ENCODE measurements around the gene TSHZ2.

TSHZ2 gene

DNA sequence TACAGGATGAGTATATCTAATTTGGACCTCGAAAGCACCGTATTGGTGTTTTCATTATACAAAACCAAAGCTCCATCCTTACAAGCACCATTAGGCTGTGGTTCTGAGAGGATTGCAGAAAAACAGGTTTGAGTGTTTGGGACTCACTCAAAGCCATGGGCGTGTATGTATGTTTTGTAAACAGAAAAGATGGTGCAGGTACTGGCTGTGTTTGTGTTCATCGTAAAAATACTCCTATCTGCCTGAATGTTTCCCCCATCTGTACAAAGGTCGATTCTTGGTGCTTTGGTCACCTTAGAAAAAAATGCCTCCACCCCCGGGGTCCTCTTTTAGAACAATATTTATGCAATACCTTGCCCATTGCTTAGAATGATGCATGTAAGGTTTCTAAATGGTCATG, 286.6 kb downstream of the TSHZ2 start:
- no peaks in the 10 kb centered on the region for H3K9me3 Mint-ChIP-seq
- no peak overlapping the region for H3K4me3 Mint-ChIP-seq
- no peak for DNase-seq (ENCODE audit: low spot score in 2 of 2)
- no peaks in the 10 kb centered on the region for H3K4me1 Mint-ChIP-seq
- H3K27ac Mint-ChIP-seq = no peak overlapping the region
- no peaks in the 10 kb centered on the region for H3K36me3 Mint-ChIP-seq
- no peak for ATAC-seq

DNA sequence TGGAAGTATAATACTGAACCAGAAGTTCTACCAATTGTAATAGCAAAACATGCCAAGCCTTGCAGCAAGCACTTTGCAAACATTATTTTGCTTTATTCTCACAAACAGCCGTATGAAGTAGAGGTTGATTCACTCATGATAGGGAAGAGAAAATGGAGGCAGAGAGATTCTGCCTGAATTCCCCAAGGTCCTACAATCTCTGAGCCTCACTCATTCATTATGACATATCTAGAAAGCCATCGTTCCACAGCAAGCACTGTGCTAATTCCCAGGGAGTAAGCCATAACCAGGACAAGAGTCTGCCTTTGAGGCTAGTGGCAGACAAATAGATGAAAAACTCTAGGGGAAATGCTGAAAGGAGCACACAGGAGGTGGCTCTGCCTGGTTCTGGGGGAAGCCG, 288.0 kb downstream of the TSHZ2 start:
- DNase-seq (ENCODE audit: low spot score in 2 of 2) (no peak), ATAC-seq (no peak)
- no peak overlapping the region for H3K27ac Mint-ChIP-seq
- H3K9me3 Mint-ChIP-seq = no peaks in the 10 kb centered on the region
- H3K4me3 Mint-ChIP-seq = no peak overlapping the region
- no peaks in the 10 kb centered on the region for H3K36me3 Mint-ChIP-seq
- H3K4me1 Mint-ChIP-seq = no peaks in the 10 kb centered on the region

DNA sequence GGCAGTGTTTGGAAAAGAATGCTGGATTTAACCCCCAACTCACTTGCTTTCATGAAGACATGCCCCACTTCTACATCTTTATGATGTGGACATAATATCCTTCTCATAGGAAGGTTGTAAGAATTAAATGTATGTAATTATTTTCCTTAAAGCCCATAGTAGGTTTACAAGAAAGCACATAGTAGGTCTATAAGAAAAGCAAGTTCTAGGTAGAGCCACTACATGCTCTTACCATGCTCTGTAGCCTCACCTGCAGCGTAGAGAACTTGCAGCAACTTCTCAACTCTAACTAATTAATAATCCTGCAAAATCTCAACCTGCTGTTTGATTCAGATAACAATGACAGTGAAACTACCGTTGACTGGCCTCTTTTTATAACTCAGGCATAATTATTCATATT, 288.4 kb downstream of the TSHZ2 start:
- ATAC-seq = no peak
- Mint-ChIP-seq H3K27ac (no peak overlapping the region), H3K4me3 (no peak overlapping the region), H3K9me3 (no peaks in the 10 kb centered on the region), H3K4me1 (no peaks in the 10 kb centered on the region), H3K36me3 (no peaks in the 10 kb centered on the region)
- DNase-seq (ENCODE audit: low spot score in 2 of 2) = no peak

DNA sequence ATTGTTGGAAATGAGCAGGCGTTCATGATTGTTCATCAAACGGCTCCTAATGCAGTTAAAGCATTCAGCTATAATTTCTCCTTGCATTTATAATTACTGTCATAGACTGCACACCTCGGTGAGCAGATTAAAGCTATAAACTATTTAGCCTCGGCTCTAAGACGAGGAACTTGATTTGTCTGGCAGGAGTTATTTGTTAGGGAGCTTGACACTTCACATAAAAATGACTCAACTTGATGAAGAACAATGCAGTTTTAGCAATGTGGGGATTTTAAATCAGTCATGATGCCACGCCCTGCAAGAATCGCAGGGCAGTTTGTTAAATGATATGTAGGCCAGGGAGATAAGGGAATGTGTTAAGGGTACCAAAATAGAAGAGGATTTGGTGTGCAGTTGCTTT, 290.2 kb downstream of the TSHZ2 start:
- no peak overlapping the region for H3K27ac Mint-ChIP-seq
- no peaks in the 10 kb centered on the region for H3K4me1 Mint-ChIP-seq
- no peak for ATAC-seq
- H3K9me3 Mint-ChIP-seq = no peaks in the 10 kb centered on the region
- DNase-seq (ENCODE audit: low spot score in 2 of 2) = no peak
- H3K36me3 Mint-ChIP-seq = no peaks in the 10 kb centered on the region
- no peak overlapping the region for H3K4me3 Mint-ChIP-seq

DNA sequence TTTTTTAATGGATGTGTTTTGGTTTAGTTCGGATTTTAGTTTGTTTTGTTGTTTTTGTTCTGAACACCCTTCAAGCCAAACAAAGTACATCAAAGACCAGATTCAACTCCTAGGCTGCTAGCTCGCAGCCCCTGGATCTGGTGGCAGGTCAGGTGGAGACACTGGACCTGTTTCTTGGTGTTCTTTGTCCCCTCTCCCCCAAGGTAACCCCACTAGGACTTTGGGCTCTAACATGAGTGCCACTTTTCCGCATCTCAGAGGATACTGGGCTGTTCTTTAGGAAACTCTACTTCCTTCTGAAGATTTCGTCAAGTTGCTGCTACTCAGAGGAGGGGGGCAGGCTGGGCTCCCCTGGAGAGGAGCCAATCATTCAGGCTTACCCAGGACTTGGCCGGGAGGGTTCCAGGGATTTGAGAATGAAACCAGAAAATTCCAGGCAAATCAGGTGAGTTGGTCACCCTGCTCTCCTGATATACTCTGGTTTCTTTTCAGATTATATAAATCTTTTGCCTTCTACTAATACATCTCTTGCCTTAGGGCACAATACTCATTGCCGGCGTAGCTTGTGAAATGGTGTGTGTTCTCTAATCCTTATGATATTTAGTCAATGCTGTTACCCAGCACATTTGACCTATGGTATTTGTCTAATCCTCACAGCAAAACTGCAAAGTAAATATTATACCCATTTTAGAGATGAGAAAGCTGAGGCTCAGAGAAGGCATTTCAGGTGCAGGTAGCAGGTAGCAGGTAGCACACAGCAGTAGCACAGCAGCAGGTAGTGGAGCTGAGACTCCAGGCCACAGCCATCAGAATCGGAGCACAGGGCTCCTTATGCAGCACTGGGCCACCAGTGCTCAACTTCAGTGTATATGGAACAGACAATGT, 291.6 kb downstream of the TSHZ2 start:
- H3K4me1 Mint-ChIP-seq = no peaks in the 10 kb centered on the region
- H3K27ac Mint-ChIP-seq = no peak overlapping the region
- H3K36me3 Mint-ChIP-seq = no peaks in the 10 kb centered on the region
- no peak for ATAC-seq
- H3K4me3 Mint-ChIP-seq = no peak overlapping the region
- DNase-seq (ENCODE audit: low spot score in 2 of 2) = no peak
- H3K9me3 Mint-ChIP-seq = no peaks in the 10 kb centered on the region

DNA sequence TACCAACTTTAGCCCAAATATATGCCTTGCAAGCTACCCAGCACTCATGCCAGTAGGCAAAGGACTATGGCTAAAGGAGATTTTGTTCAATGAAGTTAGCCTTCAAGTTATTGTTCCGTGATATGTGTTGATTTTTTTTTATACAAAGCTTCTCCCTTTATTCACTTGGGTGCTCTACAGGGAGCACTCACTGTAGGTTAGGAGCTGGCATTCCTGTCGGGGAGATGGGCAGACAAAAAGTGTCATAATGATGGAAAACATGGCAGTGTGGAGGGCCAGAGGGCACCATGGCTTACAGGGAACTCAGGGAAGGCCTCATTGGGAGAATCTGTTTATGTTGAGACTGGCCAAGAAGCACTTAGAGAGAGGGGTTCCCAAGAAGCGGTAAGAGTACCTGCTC, 292.4 kb downstream of the TSHZ2 start:
- ATAC-seq = no peak
- Mint-ChIP-seq H3K4me1 (no peaks in the 10 kb centered on the region), H3K27ac (no peak overlapping the region), H3K36me3 (no peaks in the 10 kb centered on the region), H3K9me3 (no peaks in the 10 kb centered on the region), H3K4me3 (no peak overlapping the region)
- no peak for DNase-seq (ENCODE audit: low spot score in 2 of 2)

DNA sequence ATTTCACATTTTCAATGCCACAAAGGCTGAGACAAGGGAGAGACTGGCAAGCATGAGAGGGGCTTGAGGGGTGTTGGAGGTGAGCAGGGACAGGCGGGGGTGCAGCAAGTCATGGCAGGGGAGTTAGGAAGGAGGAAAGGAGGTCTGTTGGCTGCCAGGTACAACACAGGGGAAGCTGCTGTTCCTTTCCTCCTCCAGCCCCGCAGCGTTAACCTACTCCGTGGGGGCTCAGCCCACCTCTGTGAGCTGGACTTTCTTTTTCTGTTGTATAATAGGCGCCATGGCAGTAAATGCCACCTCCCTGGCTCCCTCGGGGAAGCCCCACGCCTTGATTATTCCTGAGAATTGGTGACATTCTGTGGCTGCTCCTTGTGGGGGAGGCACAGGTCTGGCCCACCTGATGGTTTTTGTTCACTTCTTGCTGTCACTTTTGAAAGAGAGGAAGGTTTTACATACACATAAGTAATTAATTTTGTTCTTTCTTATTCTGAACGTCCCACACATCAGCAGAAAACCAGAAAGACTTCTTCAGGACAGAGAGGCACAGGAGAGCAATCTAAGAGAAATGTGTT, 293.2 kb downstream of the TSHZ2 start:
- Mint-ChIP-seq H3K4me1 (no peaks in the 10 kb centered on the region), H3K9me3 (no peaks in the 10 kb centered on the region), H3K36me3 (no peaks in the 10 kb centered on the region), H3K4me3 (no peak overlapping the region), H3K27ac (no peak overlapping the region)
- ATAC-seq (no peak), DNase-seq (ENCODE audit: low spot score in 2 of 2) (no peak)

DNA sequence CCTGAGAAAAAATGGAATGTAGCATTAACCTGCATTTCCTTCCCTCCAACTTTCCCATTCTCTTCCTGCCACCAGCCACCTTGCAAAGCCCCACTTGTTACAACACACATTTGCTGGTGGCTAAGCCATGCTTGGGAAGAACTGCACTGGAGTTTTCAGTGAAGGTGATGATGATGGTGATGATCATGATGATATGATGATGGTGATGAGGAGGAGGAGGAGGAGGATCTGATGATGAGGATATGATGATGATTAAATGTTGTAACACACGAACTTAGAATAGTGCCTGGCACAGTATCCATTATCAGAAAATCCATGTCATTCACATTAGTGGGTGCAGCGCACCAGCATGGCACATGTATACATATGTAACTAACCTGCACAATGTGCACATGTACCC, 297.2 kb downstream of the TSHZ2 start:
- H3K4me3 Mint-ChIP-seq = no peak overlapping the region
- ATAC-seq = no peak
- H3K27ac Mint-ChIP-seq = no peak overlapping the region
- DNase-seq (ENCODE audit: low spot score in 2 of 2) = no peak
- H3K36me3 Mint-ChIP-seq = no peaks in the 10 kb centered on the region
- H3K9me3 Mint-ChIP-seq = no peaks in the 10 kb centered on the region
- no peaks in the 10 kb centered on the region for H3K4me1 Mint-ChIP-seq

DNA sequence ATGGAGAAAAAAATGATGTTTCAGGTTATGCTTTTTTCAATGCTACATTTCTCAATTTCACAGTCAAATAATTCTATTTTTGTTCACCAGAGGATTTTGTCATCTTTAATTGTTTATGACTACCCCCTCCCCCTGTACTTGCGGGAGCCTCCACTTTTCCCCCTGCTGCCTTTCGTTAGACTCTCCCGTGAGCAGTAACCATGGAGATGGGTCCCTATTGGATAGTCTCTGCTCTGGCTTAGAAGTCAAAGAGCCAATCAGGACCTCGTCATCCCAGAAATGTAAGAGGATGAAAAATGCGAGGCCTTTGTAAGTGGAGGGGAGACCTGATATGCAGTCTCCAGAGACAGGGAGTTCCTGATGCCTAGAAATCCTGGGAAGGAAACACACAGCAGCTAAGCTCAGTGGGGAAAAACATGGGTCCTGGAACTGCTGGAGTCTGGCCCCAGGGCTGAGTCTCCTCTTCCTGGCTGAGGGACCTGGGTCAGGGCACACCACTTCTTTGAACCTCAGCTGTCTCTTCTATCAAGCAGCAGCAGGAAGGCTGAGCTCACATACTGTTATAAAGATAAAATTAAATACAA, 298.7 kb downstream of the TSHZ2 start:
- H3K4me1 Mint-ChIP-seq = no peaks in the 10 kb centered on the region
- no peak overlapping the region for H3K27ac Mint-ChIP-seq
- H3K4me3 Mint-ChIP-seq = no peak overlapping the region
- DNase-seq (ENCODE audit: low spot score in 2 of 2) (no peak), ATAC-seq (no peak)
- no peaks in the 10 kb centered on the region for H3K9me3 Mint-ChIP-seq
- H3K36me3 Mint-ChIP-seq = no peaks in the 10 kb centered on the region

DNA sequence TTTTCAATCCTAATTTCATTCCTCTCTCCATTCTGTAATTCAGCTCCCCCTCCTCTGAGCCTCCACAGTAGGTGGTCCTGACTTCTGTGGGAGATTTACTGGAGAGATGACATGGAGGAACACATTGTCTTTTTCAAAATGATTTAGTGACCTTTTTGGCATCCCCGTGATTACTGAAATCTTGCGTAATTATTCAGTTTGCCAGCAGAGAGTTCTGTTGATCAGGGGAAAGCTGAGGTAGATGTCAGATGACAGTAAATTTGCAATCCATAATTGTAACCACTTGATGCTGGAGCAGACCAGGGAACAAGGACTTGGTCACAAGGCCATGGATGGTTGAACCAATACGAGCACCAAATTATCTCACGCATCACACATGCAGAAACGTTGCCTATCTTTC, 302.2 kb downstream of the TSHZ2 start:
- H3K36me3 Mint-ChIP-seq = no peaks in the 10 kb centered on the region

DNA sequence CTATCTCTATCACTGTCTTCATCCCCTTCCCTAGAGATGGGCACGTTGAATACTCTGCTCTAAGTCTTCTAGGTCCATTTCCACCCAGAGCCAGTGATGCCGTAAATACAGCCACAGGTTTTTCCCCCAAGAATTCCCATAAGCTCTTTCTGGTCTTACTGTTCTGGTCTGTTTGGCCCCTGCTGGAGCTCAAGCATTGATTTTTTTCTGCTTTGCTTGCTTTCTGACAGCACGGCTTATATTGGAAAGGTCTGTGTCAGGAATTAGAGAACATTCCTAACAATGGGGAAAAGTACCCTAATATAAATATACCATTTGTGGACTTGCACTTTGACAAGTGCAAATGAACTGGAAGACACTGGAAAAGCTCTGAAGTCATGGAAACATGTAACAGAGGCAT, 302.6 kb downstream of the TSHZ2 start:
- no peak overlapping the region for H3K27ac Mint-ChIP-seq
- H3K36me3 Mint-ChIP-seq = no peaks in the 10 kb centered on the region
- no peaks in the 10 kb centered on the region for H3K9me3 Mint-ChIP-seq
- no peak overlapping the region for H3K4me3 Mint-ChIP-seq
- DNase-seq (ENCODE audit: low spot score in 2 of 2) = no peak
- H3K4me1 Mint-ChIP-seq = no peaks in the 10 kb centered on the region
- no peak for ATAC-seq

More for the DNA sequence above, 302.2 kb downstream of the TSHZ2 start:
- Mint-ChIP-seq H3K9me3 (no peaks in the 10 kb centered on the region), H3K4me1 (no peaks in the 10 kb centered on the region), H3K27ac (no peak overlapping the region), H3K4me3 (no peak overlapping the region)
- ATAC-seq = no peak
- no peak for DNase-seq (ENCODE audit: low spot score in 2 of 2)

DNA sequence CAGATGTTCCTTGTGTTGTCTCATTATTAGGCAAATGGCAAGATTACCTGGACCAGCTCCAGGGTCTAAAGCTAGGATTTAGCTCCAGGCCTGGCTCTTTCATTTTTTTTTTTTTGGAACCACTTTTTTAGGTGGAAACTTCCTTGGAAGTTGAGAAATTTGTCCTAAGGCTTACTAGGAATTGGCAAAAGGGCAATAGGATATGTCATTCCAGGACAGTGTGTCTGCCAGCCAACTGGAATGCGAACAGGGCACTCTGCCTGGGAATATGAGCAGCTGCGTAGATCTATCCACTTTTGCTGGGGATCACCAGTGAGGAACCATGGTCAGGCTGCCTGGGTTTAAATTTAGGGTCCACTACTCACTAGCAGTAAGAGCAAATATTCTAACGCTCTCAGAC, 304.0 kb downstream of the TSHZ2 start:
- ATAC-seq = no peak
- H3K4me3 Mint-ChIP-seq = no peak overlapping the region
- DNase-seq (ENCODE audit: low spot score in 2 of 2) = no peak
- no peaks in the 10 kb centered on the region for H3K4me1 Mint-ChIP-seq
- no peaks in the 10 kb centered on the region for H3K9me3 Mint-ChIP-seq
- no peak overlapping the region for H3K27ac Mint-ChIP-seq
- no peaks in the 10 kb centered on the region for H3K36me3 Mint-ChIP-seq

DNA sequence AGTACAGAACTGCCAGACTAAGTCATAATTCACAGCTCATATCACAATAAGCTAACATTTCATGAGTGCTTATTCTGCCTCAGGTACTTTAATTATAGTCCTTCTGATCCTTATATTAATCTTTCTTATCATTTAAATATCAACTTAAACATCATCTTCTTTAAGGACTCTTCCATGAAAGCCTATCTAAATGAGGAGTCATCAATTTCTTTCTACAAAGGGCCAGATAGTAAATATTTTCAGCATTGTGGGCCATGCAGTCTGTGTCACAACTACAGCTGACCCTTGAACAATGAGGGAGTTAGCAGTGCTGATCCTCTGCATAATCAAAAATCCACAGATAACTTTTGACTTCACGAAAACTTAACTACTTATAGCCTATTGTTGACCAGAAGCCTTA, 306.4 kb downstream of the TSHZ2 start:
- H3K27ac Mint-ChIP-seq = no peak overlapping the region
- ATAC-seq = no peak
- DNase-seq (ENCODE audit: low spot score in 2 of 2) = no peak

DNA sequence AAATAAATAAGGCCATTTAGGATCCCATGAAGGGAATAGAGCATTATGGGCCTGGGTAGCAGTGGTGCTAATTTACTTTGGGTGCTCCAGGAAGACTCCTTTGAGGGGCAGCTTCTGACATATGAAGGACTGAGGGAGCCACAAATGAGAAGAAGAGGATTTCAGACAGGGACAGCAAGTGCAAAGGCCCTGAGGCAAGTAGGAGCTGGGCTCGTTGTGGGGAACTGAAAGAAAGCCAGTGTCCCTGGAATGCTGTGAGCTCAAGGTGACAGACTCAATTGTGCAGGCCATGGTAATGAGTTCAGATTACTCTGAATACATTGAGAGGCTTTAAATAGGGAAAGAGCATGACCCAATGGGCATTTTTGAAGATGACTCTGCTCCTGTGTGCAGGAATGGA, 307.6 kb downstream of the TSHZ2 start:
- ATAC-seq (no peak), DNase-seq (ENCODE audit: low spot score in 2 of 2) (no peak)
- Mint-ChIP-seq H3K4me1 (no peaks in the 10 kb centered on the region), H3K9me3 (no peaks in the 10 kb centered on the region), H3K4me3 (no peak overlapping the region), H3K36me3 (no peaks in the 10 kb centered on the region), H3K27ac (no peak overlapping the region)

More for the DNA sequence above, 306.4 kb downstream of the TSHZ2 start:
- H3K4me1 Mint-ChIP-seq = no peaks in the 10 kb centered on the region
- no peaks in the 10 kb centered on the region for H3K36me3 Mint-ChIP-seq
- no peaks in the 10 kb centered on the region for H3K9me3 Mint-ChIP-seq
- no peak overlapping the region for H3K4me3 Mint-ChIP-seq

DNA sequence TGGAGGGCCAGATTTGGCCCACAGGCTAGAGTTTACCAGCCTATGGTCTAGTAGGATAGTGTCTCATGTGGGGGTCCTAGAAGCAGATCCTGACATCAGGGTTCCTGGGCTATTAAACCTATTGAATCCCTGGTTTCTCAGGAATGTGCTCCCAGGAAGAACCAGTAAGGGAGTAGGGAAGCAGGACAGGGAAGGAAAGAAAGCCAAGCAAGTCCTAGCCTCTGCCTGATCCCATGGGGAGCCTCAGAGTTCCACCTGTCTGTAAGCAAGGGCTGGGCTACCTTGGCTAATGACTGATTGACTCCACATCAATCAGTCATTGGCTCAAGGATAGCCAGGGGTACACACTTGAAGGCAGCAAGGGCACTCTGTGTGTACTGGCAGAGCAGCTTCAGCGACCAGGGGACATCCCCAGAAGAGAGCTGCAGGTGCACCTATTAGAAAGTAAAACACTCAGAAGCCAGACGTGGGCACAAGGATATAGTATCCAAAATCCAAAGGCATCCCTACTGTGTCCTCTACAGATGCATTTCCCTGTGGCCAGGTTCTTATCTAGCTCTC, 309.5 kb downstream of the TSHZ2 start:
- Mint-ChIP-seq H3K4me1 (no peaks in the 10 kb centered on the region), H3K9me3 (no peaks in the 10 kb centered on the region), H3K36me3 (no peaks in the 10 kb centered on the region), H3K4me3 (no peak overlapping the region), H3K27ac (no peak overlapping the region)
- ATAC-seq = no peak
- no peak for DNase-seq (ENCODE audit: low spot score in 2 of 2)
